NCI-H128 (cell line): ENCODE results near the gene IGFBP6.
"Not testable (repeated sequence)": the region's sequence is repeated elsewhere in the genome, so short reads cannot be mapped to it uniquely, and the experiment has no call there.

Experiments used
- DNase-seq: peaks from one replicate; lab custom pipeline; 2025; ENCODE audit not compliant: unreplicated experiment; lab: John Stamatoyannopoulos, UW

Gene IGFBP6

GRCh38 chr12:53096089-53096741, 1.3 kb upstream of the IGFBP6 start:
- no peak for DNase-seq

DNA sequence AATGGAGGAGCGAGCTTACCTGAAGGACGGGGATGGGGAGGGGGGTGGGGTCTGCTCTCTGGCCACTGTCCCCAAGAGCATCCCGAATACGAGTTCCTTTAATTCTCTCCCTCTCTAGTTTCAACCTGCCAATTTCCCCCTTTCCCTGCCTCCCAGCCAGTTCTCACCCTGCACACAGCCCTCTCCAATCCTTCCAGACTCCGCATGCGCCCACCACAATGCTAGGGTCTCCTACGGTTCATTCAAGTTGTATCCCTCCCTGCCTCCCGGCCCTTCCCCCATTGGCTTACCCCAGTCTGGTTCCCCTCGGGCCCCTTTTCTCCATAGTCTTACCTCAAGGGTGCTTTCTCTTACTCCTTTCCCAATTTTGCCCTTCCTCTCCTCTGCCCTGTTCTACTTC, 708 bp upstream of the IGFBP6 start:
- no peak for DNase-seq

- DNase-seq: no peak
Observed at GRCh38 chr12:53097207-53097563, 282 bp upstream of the IGFBP6 start.

DNA sequence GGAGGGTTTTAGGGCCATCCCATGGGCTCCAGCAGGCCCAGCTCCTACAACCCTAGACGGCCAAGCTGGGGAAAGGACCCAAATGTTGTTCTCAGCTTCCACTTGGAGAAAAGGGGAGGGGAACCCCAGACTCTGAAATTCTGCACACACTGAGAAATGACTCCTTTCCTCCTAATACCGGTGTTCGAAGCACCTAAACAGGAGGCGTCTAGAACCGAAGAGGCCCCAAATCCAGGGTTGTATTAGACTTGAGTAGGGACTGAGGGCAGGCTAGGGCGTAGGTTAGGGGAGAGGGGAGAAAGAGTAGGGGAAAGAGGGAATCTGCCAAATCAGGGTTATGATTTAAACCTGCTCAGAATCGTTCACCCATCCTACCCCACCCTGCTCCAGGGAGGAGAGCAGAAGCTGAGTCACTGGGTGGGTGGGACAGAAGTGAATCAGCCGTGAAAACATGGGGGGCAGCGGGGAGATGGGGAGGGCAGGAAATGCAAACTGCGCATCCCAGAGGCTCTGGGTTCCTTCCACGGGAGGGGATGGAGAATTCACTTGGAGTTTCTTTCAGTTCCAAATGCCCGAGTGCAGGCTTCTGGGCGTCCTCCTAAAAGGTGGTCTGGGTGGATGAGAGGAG, 1.0 kb downstream of the IGFBP6 start:
- no peak for DNase-seq

DNA sequence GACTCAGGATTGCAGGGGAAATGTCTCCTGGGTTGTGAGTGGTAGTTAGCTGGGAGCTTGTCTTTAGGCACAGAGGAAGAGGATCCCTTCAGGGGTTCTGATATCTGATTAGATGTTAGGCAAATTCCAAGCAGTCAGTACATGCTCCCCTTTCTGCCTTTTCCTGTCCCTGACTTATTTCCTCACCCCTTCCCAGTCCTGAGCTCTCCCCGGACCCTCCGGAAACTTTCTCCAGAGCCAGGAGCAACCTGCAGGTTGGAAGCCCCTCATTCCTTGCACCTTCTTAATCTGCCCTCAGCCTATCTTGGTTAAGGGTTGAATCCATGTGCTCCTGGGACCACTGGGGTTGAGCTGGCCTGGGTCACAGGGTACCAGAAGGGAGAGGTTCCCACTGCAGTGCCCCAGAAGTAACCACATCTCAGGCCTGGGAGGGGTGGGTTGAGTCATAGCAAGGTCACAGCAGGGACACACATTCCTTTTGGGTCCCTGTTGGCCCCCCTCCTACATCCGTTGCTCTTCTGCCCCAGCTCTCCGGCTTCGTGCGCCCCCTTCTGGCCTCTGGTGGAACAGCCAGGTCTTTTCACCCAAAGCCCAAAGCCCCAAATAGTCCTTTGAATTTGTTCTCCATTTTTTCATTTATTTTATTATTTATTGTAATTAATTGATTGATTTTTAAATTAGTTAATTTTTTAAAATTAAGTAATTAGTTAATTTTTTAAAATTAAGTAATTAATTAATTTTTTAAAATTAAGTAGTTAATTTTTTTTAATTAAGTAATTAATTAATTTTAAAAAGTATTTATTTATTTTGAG, 1.8 kb downstream of the IGFBP6 start:
- peak; percentile 38 for DNase-seq

- no peak for DNase-seq
Observed at GRCh38 chr12:53100466-53101151, 3.1 kb downstream of the IGFBP6 start.

DNA sequence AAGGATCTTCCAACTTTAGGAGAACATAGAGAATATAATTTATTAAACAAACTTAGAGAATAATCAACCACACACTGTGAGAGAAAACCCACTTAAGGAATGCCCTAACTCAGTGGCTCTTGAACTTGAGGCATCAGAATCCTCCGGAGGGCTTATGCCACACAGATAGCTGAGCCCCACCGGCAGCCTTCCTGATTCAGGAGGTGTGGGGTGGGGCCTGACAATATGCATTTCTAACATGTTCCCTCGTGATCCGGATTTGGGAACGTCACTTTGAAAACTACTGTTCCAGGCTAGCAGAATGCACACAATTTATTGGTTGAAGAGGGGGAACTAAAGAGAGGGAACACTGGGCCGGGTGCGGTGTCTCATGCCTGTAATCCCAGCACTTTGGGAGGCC, 3.8 kb downstream of the IGFBP6 start:
- no peak for DNase-seq

- no peak for DNase-seq
Observed at GRCh38 chr12:53101931-53102781, 4.7 kb downstream of the IGFBP6 start.

DNA sequence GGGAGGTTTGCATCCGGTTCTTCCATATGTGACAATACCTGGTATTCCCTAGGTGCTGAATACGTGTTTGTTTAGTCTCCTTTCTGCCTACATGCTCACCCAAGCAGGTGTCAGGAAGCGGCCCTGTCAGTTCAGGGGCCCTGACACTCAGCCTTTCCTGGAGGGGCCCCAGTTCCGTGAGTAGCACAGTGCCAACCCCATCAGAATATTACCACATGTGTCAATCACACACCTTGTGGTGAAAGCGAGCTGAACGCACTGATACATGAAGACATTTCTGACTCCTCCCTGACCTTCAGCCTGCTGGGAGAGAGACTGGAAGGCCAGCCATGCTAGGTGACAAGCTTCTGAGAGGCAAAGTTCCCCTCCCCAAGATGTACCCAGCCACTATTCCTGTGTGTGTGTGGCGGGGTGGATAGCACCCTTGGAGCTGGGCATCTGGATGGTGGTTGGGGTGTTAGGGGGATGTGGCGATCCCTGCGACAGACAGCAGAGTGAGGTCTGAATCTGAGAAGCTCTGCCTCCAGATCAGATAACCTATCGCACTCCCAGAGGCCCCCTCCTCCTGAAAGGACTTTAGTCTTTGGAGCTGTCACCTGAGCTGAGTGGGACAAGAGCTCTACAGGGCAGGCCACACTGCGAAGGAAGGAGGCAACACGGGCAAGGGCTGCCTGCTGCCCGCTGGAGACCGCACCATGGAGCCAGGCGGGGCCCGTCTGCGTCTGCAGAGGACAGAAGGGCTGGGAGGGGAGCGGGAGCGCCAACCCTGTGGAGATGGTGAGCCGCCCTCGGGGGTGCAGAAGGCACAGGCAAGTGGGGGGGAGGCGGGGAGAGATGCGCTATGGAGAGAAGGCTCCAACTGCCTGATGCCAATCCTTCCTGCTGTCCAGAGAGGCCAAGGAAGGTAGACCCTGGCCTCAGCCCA, 5.7 kb downstream of the IGFBP6 start, which contains the start of gene SOAT2:
Gene SOAT2 (plus strand): TSS at position 604 of the 925 bp plus-strand sequence. CDS start 92 bp downstream, at position 696.
- no peak for DNase-seq

DNA sequence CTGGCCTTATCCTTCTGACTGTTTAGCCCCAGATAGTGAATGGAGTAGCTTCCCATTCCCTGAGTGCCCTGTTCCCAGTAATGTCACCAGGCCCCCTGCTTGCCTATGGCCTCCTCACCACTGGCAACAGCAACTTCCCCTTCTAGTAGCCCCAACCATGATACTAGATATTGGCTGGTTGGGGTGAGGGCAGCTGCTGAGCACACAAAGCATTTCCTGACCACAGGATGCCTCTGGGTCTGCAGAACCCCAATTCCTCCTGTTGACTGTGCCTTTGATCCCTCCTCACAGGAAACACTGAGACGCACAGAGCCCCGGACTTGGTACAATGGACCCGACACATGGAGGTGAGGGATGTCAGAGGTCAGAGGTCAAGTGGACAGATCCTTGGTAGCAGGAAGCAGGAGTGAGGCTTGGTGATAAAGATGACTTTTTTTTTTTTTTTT, 6.4 kb downstream of the IGFBP6 start:
- DNase-seq: no peak

DNA sequence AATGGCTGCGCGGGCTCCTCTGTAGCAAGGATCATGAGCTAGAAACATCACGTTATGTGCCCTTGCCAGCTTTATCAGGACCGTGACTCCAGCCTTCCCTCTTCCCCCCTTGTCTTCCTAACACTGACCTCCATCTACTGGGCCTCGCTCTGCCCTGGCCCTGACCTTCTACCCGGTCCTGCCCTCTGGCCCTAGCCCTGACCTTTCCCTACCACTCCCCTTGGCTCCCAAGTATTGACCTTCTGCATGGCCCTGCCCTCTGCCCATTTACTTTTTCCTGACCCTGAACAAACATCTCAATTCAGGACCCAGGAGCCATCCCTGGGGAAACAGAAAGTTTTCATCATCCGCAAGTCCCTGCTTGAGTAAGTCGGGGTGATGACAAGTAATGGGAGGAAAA, 7.8 kb downstream of the IGFBP6 start:
- DNase-seq: no peak

- DNase-seq: no peak
Observed at GRCh38 chr12:53105712-53106439, 8.4 kb downstream of the IGFBP6 start.

GRCh38 chr12:53107122-53107521, 9.7 kb downstream of the IGFBP6 start:
- no peak for DNase-seq

GRCh38 chr12:53112431-53112830, 15.0 kb downstream of the IGFBP6 start:
- DNase-seq: not testable (repeated sequence)

GRCh38 chr12:53113136-53113705, 15.8 kb downstream of the IGFBP6 start:
- DNase-seq: no peak

DNA sequence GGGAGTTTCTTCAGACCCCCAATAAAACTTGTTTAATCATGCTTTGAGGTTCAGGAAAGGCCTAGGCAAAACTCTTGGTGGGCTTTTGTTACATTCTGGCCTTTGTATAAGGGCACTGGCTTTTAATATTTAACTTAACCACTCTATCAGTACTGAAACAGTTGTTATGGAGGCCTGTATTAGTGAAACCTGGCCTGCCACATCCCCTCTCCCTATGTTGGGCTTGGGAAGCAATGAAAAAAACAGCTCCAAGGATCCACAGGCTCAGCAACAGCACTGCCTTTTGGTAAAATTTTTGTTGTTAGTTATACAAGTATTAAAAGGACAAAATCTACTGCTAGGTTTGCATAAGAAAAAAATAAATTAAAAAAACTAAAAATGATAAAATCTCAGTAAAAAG, 16.5 kb downstream of the IGFBP6 start:
- DNase-seq: no peak

- DNase-seq: no peak
Observed at GRCh38 chr12:53115112-53115890, 17.8 kb downstream of the IGFBP6 start.
